H1 (cell line): Measurements from ENCODE around the gene CCDC136. TPM values are rescaled to one million over a fixed set of nuclear protein-coding genes. Genes with fewer than 3 reads are reported as not detected.

Source experiments
- BCL11A ChIP-seq, 2 experiments: IDR thresholded peaks; one replicate each; pipeline ENCODE4 v1.6.1; 2011; ENCODE audit warnings: low read depth in 2 of 2, low read length in 2 of 2, mild to moderate bottlenecking in 2 of 2
- CBX5 ChIP-seq: fragments of 300-800, 300-1000 bp; sonication (generic); IDR thresholded peaks from 2 replicates; pipeline ENCODE4 v1.7.1; 2016; ENCODE audit warnings: antibody characterized with exemption, low read length, low read depth
- CBX8 ChIP-seq: fragments of 300-800, 300-1000 bp; sonication (generic); IDR thresholded peaks from 2 replicates; pipeline ENCODE4 v1.7.1; 2016; ENCODE audit warnings: low read depth, low read length, borderline replicate concordance
- CHD2 ChIP-seq: IDR thresholded peaks from 2 replicates; pipeline ENCODE4 v1.6.1; 2012; ENCODE audit warnings: low read length, improper control_type of control experiment
- E2F6 ChIP-seq: IDR thresholded peaks from 2 replicates; pipeline ENCODE4 v1.6.1; 2012; ENCODE audit warnings: inconsistent platforms
- KDM1A ChIP-seq: fragments of 200-600, 300-600 bp; sonication (generic); IDR thresholded peaks from 2 replicates; pipeline ENCODE4 v1.7.1; 2016; ENCODE audit warnings: mild to moderate bottlenecking, low read length, borderline replicate concordance
- KDM4A ChIP-seq: IDR thresholded peaks from one replicate; pipeline ENCODE4 v1.7.1; 2012; ENCODE audit warnings: low read depth, mild to moderate bottlenecking, moderate library complexity, low read length, inconsistent platforms; ENCODE audit not compliant: severe bottlenecking
- NRF1 ChIP-seq: IDR thresholded peaks from 2 replicates; pipeline ENCODE4 v1.6.1; 2011; ENCODE audit warnings: mild to moderate bottlenecking, low read depth, low read length, improper control_type of control experiment
- PHF8 ChIP-seq: fragments of 200-600 bp; sonication (generic); conservative IDR thresholded peaks from 2 replicates; pipeline ENCODE4 v1.7.1; 2012; ENCODE audit warnings: low read depth, mild to moderate bottlenecking, inconsistent platforms, low read length, moderate library complexity
- POLR2A ChIP-seq, 2 experiments: IDR thresholded peaks; 1 replicate in 1 of 2; 2 replicates in 1 of 2; pipeline ENCODE4 v1.6.1; 2011; ENCODE audit warnings: low read depth in 2 of 2, low read length in 2 of 2, mild to moderate bottlenecking in 2 of 2; ENCODE audit errors: control extremely low read depth in 1 of 2
- POU5F1 ChIP-seq: IDR thresholded peaks from 2 replicates; pipeline ENCODE4 v1.6.1; 2011; ENCODE audit warnings: low read depth, mild to moderate bottlenecking, low read length, moderate library complexity
- RBBP5 ChIP-seq: IDR thresholded peaks from 2 replicates; pipeline ENCODE4 v1.7.1; 2012; ENCODE audit warnings: low read depth, mild to moderate bottlenecking, inconsistent platforms, low read length, moderate library complexity, borderline replicate concordance
- SAP30 ChIP-seq: fragments of 300-600 bp; sonication (generic); IDR thresholded peaks from 2 replicates; pipeline ENCODE4 v1.7.1; 2012; ENCODE audit warnings: low read length, moderate library complexity, mild to moderate bottlenecking, inconsistent platforms; ENCODE audit not compliant: insufficient read depth, insufficient replicate concordance
- SIN3A ChIP-seq, 2 experiments: IDR thresholded peaks in 1 of 2; conservative IDR thresholded peaks in 1 of 2; 2 replicates each; pipeline ENCODE4 v1.6.1; 2011 to 2012; ENCODE audit warnings: low read length in 2 of 2, improper control_type of control experiment in 1 of 2, low read depth in 1 of 2, mild to moderate bottlenecking in 1 of 2
- SP4 ChIP-seq: IDR thresholded peaks from 2 replicates; pipeline ENCODE4 v1.6.1; 2012; ENCODE audit warnings: low read length, inconsistent platforms
- TEAD4 ChIP-seq: IDR thresholded peaks from 2 replicates; pipeline ENCODE4 v1.6.1; 2012; ENCODE audit warnings: low read depth, low read length, inconsistent platforms, mixed read lengths
- polyA plus RNA-seq, 7 experiments: library from polyadenylated mRNA; depleted of rRNA in 3 of 7; stranded (reverse) in 5 of 7; unstranded in 2 of 7; fragments of >200 nt in 5 of 7; fragments of 200-250 nt in 2 of 7; gene quantifications; 1 replicate in 5 of 7; 2 replicates in 1 of 7; 4 replicates in 1 of 7; pipeline versions ENCODE4 v1.2.1 to v1.2.3, GENCODE V29; 2011 to 2013; ENCODE audit warnings: missing spikeins in 2 of 7, mixed read lengths in 2 of 7
- total RNA-seq: library from RNA; stranded (reverse); fragmentation: NEBNext Ultra II Directional; extraction: Animal tissue kit (Norgen Biotek cat#: 25700); gene quantifications from 2 replicates; pipeline ENCODE4 v1.2.1, GENCODE V29; 2021
- TF ChIP-seq, protein P1 (sequence below): IDR thresholded peaks from 2 replicates; pipeline ENCODE4 v1.6.1; 2012; ENCODE audit warnings: low read length, inconsistent platforms
- TF ChIP-seq, protein P2 (sequence below), 3 experiments: IDR thresholded peaks; 1 replicate in 2 of 3; 2 replicates in 1 of 3; pipeline versions ENCODE4 v1.5.1 to v1.6.1; 2011; ENCODE audit warnings: low read length in 3 of 3, mild to moderate bottlenecking in 3 of 3, inconsistent platforms in 2 of 3, low read depth in 1 of 3, moderate library complexity in 1 of 3; ENCODE audit not compliant: insufficient read depth in 1 of 3; ENCODE audit errors: control extremely low read depth in 1 of 3

Gene CCDC136
- total and polyA plus RNA-seq, 2 of the 8 experiments (the other 6 are each of a cell fraction or from before 2014, with no cell fraction given): 35.6 to 47.7 TPM

DNA sequence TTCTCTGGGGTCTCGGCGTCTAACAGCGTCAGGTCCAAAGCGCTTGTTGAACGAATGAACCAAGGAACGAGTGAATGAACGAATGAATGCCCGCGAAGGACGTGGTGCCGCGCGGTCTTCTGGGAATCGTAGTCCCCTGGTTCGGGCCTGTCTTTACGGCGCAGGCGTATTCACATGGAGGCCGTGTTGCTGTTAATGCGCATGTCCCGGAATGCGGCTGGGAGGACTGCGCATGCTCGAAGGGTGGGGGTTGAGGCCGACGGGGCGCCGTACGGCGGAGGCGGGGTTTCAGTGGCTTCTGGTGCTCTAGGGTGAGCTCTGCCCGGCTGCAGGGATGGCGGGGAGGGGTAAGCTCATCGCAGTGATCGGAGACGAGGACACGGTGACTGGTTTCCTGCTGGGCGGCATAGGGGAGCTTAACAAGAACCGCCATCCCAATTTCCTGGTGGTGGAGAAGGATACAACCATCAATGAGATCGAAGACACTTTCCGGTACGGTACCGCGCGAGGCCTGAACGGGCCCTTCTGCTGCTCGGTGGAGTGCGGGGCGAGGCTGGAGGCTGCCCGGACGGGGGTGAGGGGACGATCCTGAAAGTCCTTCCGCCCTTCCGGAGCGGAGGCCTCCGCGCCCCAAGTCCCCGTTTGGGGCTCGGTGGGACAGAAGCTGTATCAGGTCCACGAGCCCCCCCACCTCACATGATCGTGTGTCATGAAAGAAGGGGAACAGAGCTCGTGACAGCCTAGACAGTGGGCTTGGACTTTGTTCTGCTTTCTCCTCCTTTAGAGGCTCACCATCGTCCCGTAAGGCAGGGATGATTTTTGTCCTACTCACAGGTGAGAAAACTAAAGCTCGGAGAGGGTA lies 71.0 kb downstream of the CCDC136 start, which contains the start of gene ATP6V1F (continued):
- no peak; the same call in 1 of the 2 replicates for TF ChIP-seq E2F6
- no peak for TF ChIP-seq CHD2
- peak; percentile 57; the same call in 1 of the 2 replicates for TF ChIP-seq RBBP5
- no peak for TF ChIP-seq KDM1A
- 0 out of 2 replicates have a peak, but pooled peaks have one; percentile 60 for TF ChIP-seq SP4
- 0 out of 4 replicates have a peak, but pooled peaks of 1 of the 2 experiments have one; percentile 28 for TF ChIP-seq SIN3A (conservative IDR thresholded peaks at IDR 0.05 in 1 of 2, IDR thresholded peaks at IDR 0.05 in 1 of 2; ENCODE audit: low read depth in 1 of 2, low read length in 2 of 2)
- TF ChIP-seq PHF8: no peak; the same call in 1 of the 2 replicates
- TF ChIP-seq CBX8: no peak
- TF ChIP-seq POLR2A (IDR thresholded peaks at IDR 0.05; ENCODE audit: control extremely low read depth in 1 of 2, low read depth in 2 of 2, low read length in 2 of 2): peak in 1 of 2 experiments; percentile 49; a peak in 2 of 3 replicates
- TF ChIP-seq, protein P1, sequence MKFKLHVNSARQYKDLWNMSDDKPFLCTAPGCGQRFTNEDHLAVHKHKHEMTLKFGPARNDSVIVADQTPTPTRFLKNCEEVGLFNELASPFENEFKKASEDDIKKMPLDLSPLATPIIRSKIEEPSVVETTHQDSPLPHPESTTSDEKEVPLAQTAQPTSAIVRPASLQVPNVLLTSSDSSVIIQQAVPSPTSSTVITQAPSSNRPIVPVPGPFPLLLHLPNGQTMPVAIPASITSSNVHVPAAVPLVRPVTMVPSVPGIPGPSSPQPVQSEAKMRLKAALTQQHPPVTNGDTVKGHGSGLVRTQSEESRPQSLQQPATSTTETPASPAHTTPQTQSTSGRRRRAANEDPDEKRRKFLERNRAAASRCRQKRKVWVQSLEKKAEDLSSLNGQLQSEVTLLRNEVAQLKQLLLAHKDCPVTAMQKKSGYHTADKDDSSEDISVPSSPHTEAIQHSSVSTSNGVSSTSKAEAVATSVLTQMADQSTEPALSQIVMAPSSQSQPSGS: no peak
- TF ChIP-seq SAP30: no peak
- peak; percentile 87 for TF ChIP-seq NRF1
- TF ChIP-seq, protein P2, sequence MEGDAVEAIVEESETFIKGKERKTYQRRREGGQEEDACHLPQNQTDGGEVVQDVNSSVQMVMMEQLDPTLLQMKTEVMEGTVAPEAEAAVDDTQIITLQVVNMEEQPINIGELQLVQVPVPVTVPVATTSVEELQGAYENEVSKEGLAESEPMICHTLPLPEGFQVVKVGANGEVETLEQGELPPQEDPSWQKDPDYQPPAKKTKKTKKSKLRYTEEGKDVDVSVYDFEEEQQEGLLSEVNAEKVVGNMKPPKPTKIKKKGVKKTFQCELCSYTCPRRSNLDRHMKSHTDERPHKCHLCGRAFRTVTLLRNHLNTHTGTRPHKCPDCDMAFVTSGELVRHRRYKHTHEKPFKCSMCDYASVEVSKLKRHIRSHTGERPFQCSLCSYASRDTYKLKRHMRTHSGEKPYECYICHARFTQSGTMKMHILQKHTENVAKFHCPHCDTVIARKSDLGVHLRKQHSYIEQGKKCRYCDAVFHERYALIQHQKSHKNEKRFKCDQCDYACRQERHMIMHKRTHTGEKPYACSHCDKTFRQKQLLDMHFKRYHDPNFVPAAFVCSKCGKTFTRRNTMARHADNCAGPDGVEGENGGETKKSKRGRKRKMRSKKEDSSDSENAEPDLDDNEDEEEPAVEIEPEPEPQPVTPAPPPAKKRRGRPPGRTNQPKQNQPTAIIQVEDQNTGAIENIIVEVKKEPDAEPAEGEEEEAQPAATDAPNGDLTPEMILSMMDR (IDR thresholded peaks at IDR 0.05; ENCODE audit: control extremely low read depth in 1 of 3, insufficient read depth in 1 of 3, low read depth in 1 of 3, low read length in 3 of 3): no peak
- TF ChIP-seq BCL11A (IDR thresholded peaks at IDR 0.05; ENCODE audit: low read depth in 2 of 2, low read length in 2 of 2): no peak
- peak; percentile 91 for TF ChIP-seq TEAD4
- TF ChIP-seq POU5F1: no peak
- TF ChIP-seq KDM4A: peak; percentile 73
- TF ChIP-seq CBX5: no peak
